HepG2 (cell line): Measurements from ENCODE around the gene GPR137. TPM values are rescaled to one million over a fixed set of nuclear protein-coding genes. Genes with fewer than 3 reads are reported as not detected.
A peak's percentile ranks its signal among the peaks of the same experiment; 100 is the strongest.

ENCODE experiments used
- DNMT1 ChIP-seq: sonication (generic); formaldehyde crosslinking; IDR thresholded peaks from 2 replicates; pipeline ENCODE4 v1.5.1; 2020; ENCODE audit warnings: mild to moderate bottlenecking, missing genetic modification reagents
- EED ChIP-seq: sonication (generic); formaldehyde crosslinking; IDR thresholded peaks from 2 replicates; pipeline ENCODE4 v1.5.0; 2020; ENCODE audit warnings: mild to moderate bottlenecking, missing genetic modification reagents
- FOXJ3 ChIP-seq: sonication (generic); formaldehyde crosslinking; IDR thresholded peaks from 2 replicates; pipeline ENCODE4 v1.4.0; 2020; ENCODE audit warnings: missing genetic modification reagents, mild to moderate bottlenecking, borderline replicate concordance
- GPN1 ChIP-seq: sonication (generic); formaldehyde crosslinking; IDR thresholded peaks from 2 replicates; pipeline ENCODE4 v1.5.1; 2020; ENCODE audit warnings: missing genetic modification reagents, borderline replicate concordance
- HHEX ChIP-seq: IDR thresholded peaks from 2 replicates; pipeline ENCODE4 v1.6.1; 2016; ENCODE audit warnings: control low read depth
- HNF4A ChIP-seq: sonication (generic); formaldehyde crosslinking; IDR thresholded peaks from 2 replicates; pipeline ENCODE4 v1.4.0; 2020; ENCODE audit warnings: missing genetic modification reagents
- HNF4G ChIP-seq, 2 experiments: sonication (generic) in 1 of 2; formaldehyde crosslinking in 1 of 2; IDR thresholded peaks; 2 replicates each; pipeline versions ENCODE4 v1.4.0 to v1.6.1; 2011 to 2020; ENCODE audit warnings: borderline replicate concordance in 2 of 2, low read depth in 2 of 2, mild to moderate bottlenecking in 2 of 2, low read length in 1 of 2, missing genetic modification reagents in 1 of 2, moderate library complexity in 1 of 2
- HNRNPUL1 ChIP-seq: fragments of 200-400 bp; formaldehyde crosslinking; IDR thresholded peaks from 2 replicates; pipeline ENCODE4 v1.6.1; 2017; ENCODE audit warnings: low read depth, mild to moderate bottlenecking, low read length, moderate library complexity
- MYPOP ChIP-seq: sonication (generic); formaldehyde crosslinking; IDR thresholded peaks from 2 replicates; pipeline ENCODE4 v1.8.1; 2023; ENCODE audit warnings: mild to moderate bottlenecking, moderate library complexity, missing genetic modification reagents
- PPARG ChIP-seq: conservative IDR thresholded peaks from 2 replicates; pipeline ENCODE4 v1.6.1; 2016; ENCODE audit warnings: missing biosample characterization, missing genetic modification reagents
- SRSF1 ChIP-seq: fragments of 200-400 bp; formaldehyde crosslinking; optimal IDR thresholded peaks from 2 replicates; pipeline ENCODE3; 2017; ENCODE audit warnings: mild to moderate bottlenecking, low read depth, low read length, moderate library complexity
- TOE1 ChIP-seq: sonication (generic); formaldehyde crosslinking; IDR thresholded peaks from 2 replicates; pipeline ENCODE4 v1.4.0; 2020; ENCODE audit warnings: mild to moderate bottlenecking, missing genetic modification reagents
- TOPORS ChIP-seq: sonication (generic); formaldehyde crosslinking; IDR thresholded peaks from 2 replicates; pipeline ENCODE4 v1.8.0; 2023; ENCODE audit warnings: mild to moderate bottlenecking, missing genetic modification reagents
- TRIM22 ChIP-seq: fragments of 450-650 bp; IDR thresholded peaks from 2 replicates; pipeline ENCODE4 v1.6.1; 2017
- ZBED4 ChIP-seq: sonication (generic); formaldehyde crosslinking; IDR thresholded peaks from 2 replicates; pipeline ENCODE4 v1.4.0; 2020; ENCODE audit warnings: missing genetic modification reagents, borderline replicate concordance
- ZBTB46 ChIP-seq: sonication (generic); formaldehyde crosslinking; IDR thresholded peaks from 2 replicates; pipeline ENCODE4 v1.4.0; 2020; ENCODE audit warnings: mild to moderate bottlenecking, missing genetic modification reagents, borderline replicate concordance
- ZUFSP ChIP-seq: sonication (generic); formaldehyde crosslinking; IDR thresholded peaks from 2 replicates; pipeline ENCODE4 v1.9.0; 2021; ENCODE audit warnings: missing genetic modification reagents, mild to moderate bottlenecking, borderline replicate concordance
- polyA plus RNA-seq, 8 experiments: library from polyadenylated mRNA; depleted of rRNA in 3 of 8; stranded (reverse) in 7 of 8; unstranded in 1 of 8; fragments of >200 nt; fragmentation: Illumina TruSeq in 4 of 8; extraction: Trizol in 4 of 8; gene quantifications; 2 replicates each; pipeline versions ENCODE4 v1.2.1 to v1.2.3, GENCODE V29; 2011 to 2016; ENCODE audit warnings: low read depth in 4 of 8, missing spikeins in 1 of 8, mixed read lengths in 1 of 8; ENCODE audit not compliant: insufficient read depth in 1 of 8
- total RNA-seq, 5 experiments: library from RNA; depleted of rRNA; stranded (reverse); fragments of >200 nt; fragmentation: Illumina TruSeq; extraction: Trizol; gene quantifications; 2 replicates each; pipeline ENCODE4 v1.2.3, GENCODE V29; 2016; ENCODE audit warnings: low read depth in 1 of 5

Gene GPR137
- total and polyA plus RNA-seq, 2 of the 13 experiments (the other 11 are each of a cell fraction or from before 2014, with no cell fraction given) = 8.5 to 13.2 TPM

GRCh38 chr11:64284962-64285884 lies at the start of gene GPR137 (continued):
- peak; percentile 27; the same call in 1 of the 2 replicates for TF ChIP-seq ZBED4
- 0 out of 2 replicates have a peak, but pooled peaks have one; percentile 49 for TF ChIP-seq EED (CRISPR knock-in tag)
- no peak; the same call in 1 of the 2 replicates for TF ChIP-seq TOE1 (CRISPR knock-in tag)
- no peak for TF ChIP-seq HNF4A (CRISPR knock-in tag)
- peak; percentile 100 for TF ChIP-seq SRSF1
- no peak for TF ChIP-seq FOXJ3 (CRISPR knock-in tag)
- no peak for TF ChIP-seq ZUFSP (CRISPR knock-in tag)
- TF ChIP-seq TOPORS (CRISPR knock-in tag) = no peak
- no peak for TF ChIP-seq PPARG (CRISPR knock-in tag)
- TF ChIP-seq MYPOP (CRISPR knock-in tag) = no peak
- peak; percentile 88 for TF ChIP-seq HNRNPUL1
- TF ChIP-seq ZBTB46 (CRISPR knock-in tag) = no peak
- no peak for TF ChIP-seq HNF4G (IDR thresholded peaks at IDR 0.05; ENCODE audit: borderline replicate concordance, low read depth, low read length)
- no peak for TF ChIP-seq HNF4G (CRISPR knock-in tag; IDR thresholded peaks at IDR 0.05; ENCODE audit: borderline replicate concordance, low read depth)
- TF ChIP-seq HHEX (CRISPR knock-in tag) = no peak
- TF ChIP-seq GPN1 (CRISPR knock-in tag) = no peak
- TF ChIP-seq DNMT1 = no peak
- TF ChIP-seq TRIM22 = no peak
